A673 (cell line): Measurements from ENCODE around the gene RELL1. TPM values are rescaled to one million over a fixed set of nuclear protein-coding genes. Genes with fewer than 3 reads are reported as not detected.

Source experiments
- BruUV-seq: library from RNA; stranded (reverse); fragments of 400-500 nt; replicated peaks from 2 replicates; lab custom pipeline; 2021; lab: Mats Ljungman, UMichigan
- CTCF ChIA-PET: fragments of 300-600 bp; sonication (Branson Sonifier 250); formaldehyde crosslinking; loops from one replicate; lab custom pipeline; 2022; ENCODE audit warnings: antibody characterized with exemption; lab: Charles Lee
- POLR2A ChIA-PET: fragments of 300-600 bp; sonication (Branson Sonifier 250); formaldehyde crosslinking; loops from one replicate; lab custom pipeline; 2022; ENCODE audit warnings: antibody characterized with exemption; ENCODE audit not compliant: low non-redundant PET; lab: Charles Lee
- DNase-seq: peaks from one replicate; pipeline ENCODE4 v3.0.0-alpha.2; 2015; ENCODE audit warnings: low spot score
- H3K27ac ChIP-seq: fragments of 200-600 bp; sonication (generic); 2 replicates; pipeline ENCODE4 v1.5.1; 2016; ENCODE audit warnings: mixed run types, low read depth, mild to moderate bottlenecking, mixed read lengths, antibody characterized with exemption, low read length; ENCODE audit not compliant: poor library complexity, severe bottlenecking
- H3K27me3 ChIP-seq: fragments of 200-600 bp; sonication (generic); replicated peaks from 2 replicates; pipeline ENCODE4 v1.6.1; 2017; ENCODE audit warnings: mixed run types, low read depth, mild to moderate bottlenecking, mixed read lengths, antibody characterized with exemption, low read length; ENCODE audit not compliant: insufficient read depth, poor library complexity
- H3K36me3 ChIP-seq: fragments of 200-600 bp; sonication (generic); 2 replicates; pipeline ENCODE4 v1.6.1; 2016; ENCODE audit warnings: mixed run types, mild to moderate bottlenecking, mixed read lengths, antibody characterized with exemption, low read length; ENCODE audit not compliant: insufficient read depth, poor library complexity, severe bottlenecking
- H3K4me1 ChIP-seq: fragments of 200-600 bp; sonication (generic); 2 replicates; pipeline ENCODE4 v1.6.1; 2017; ENCODE audit warnings: mixed run types, mild to moderate bottlenecking, mixed read lengths, antibody characterized with exemption, low read length; ENCODE audit not compliant: insufficient read depth, poor library complexity, severe bottlenecking
- H3K4me3 ChIP-seq: fragments of 200-600 bp; sonication (generic); 2 replicates; pipeline ENCODE4 v1.5.1; 2016; ENCODE audit warnings: low read depth, mixed run types, mild to moderate bottlenecking, mixed read lengths, low read length; ENCODE audit not compliant: poor library complexity, severe bottlenecking
- H3K9me3 ChIP-seq: fragments of 200-600 bp; sonication (generic); 2 replicates; pipeline ENCODE4 v1.6.1; 2016; ENCODE audit warnings: mixed run types, low read depth, mild to moderate bottlenecking, mixed read lengths, antibody characterized with exemption, low read length; ENCODE audit not compliant: poor library complexity, severe bottlenecking
- CTCF ChIP-seq: fragments of 300-800, 200-600 bp; sonication (generic); conservative IDR thresholded peaks from 2 replicates; pipeline ENCODE4 v1.5.1; 2017; ENCODE audit warnings: low read depth, mild to moderate bottlenecking, antibody characterized with exemption, low read length, moderate library complexity, mixed read lengths
- EZH2 ChIP-seq: fragments of 200-600 bp; sonication (generic); IDR thresholded peaks from 2 replicates; pipeline ENCODE4 v1.6.1; 2017; ENCODE audit warnings: borderline replicate concordance, low read depth, mild to moderate bottlenecking, mixed read lengths, antibody characterized with exemption, low read length; ENCODE audit not compliant: poor library complexity, severe bottlenecking
- intact Hi-C: fragments of 100-400 bp; cut with micrococcal nuclease; formaldehyde crosslinking; loops from one replicate; pipeline ENCODE4 v1.10.0; 2022; ENCODE audit not compliant: unreplicated experiment
- total RNA-seq: library from RNA; stranded (reverse); gene quantifications from 2 replicates; pipeline ENCODE4 v1.2.3, GENCODE V29; 2021

Gene RELL1
- total RNA-seq, 1 experiment from 2014 or later: 6.0 TPM

GRCh38 chr4:37664696-37665095, 21.5 kb downstream of the RELL1 start:
- no peak overlapping the region for H3K27ac ChIP-seq
- POLR2A ChIA-PET: no interaction called here
- H3K27me3 ChIP-seq: no peaks in the 10 kb centered on the region
- H3K4me3 ChIP-seq: no peak overlapping the region
- H3K9me3 ChIP-seq: no peaks in the 10 kb centered on the region
- no peaks in the 10 kb centered on the region for H3K36me3 ChIP-seq
- TF ChIP-seq EZH2 (no peak), CTCF (no peak)
- intact Hi-C loops: no loop called here
- CTCF ChIA-PET: no interaction called here
- no TSS peak for BruUV-seq
- no peak for DNase-seq
- peaks cover 10% of the 10 kb centered on the region for H3K4me1 ChIP-seq

- TF ChIP-seq EZH2: no peak
- no peak for TF ChIP-seq CTCF
- DNase-seq: no peak
- POLR2A ChIA-PET: no interaction called here
- H3K27me3 ChIP-seq: no peaks in the 10 kb centered on the region
- no peak overlapping the region for H3K27ac ChIP-seq
- no peaks in the 10 kb centered on the region for H3K9me3 ChIP-seq
- CTCF ChIA-PET: no interaction called here
- H3K4me1 ChIP-seq: peaks cover 10% of the 10 kb centered on the region
- BruUV-seq: no TSS peak
- H3K4me3 ChIP-seq: no peak overlapping the region
- intact Hi-C loops: no loop called here
- H3K36me3 ChIP-seq: no peaks in the 10 kb centered on the region
These were observed 22.6 kb downstream of the RELL1 start for GRCh38 chr4:37663552-37663951.

- H3K4me1 ChIP-seq: peaks cover 10% of the 10 kb centered on the region
- no peak overlapping the region for H3K4me3 ChIP-seq
- H3K27ac ChIP-seq: no peak overlapping the region
- ChIA-PET POLR2A (no interaction called here), CTCF (no interaction called here)
- H3K9me3 ChIP-seq: no peaks in the 10 kb centered on the region
- no peak for DNase-seq
- H3K27me3 ChIP-seq: no peaks in the 10 kb centered on the region
- TF ChIP-seq CTCF: no peak
- no peak for TF ChIP-seq EZH2
- no peaks in the 10 kb centered on the region for H3K36me3 ChIP-seq
- no TSS peak for BruUV-seq
- intact Hi-C loops: no loop called here
These were observed 23.2 kb downstream of the RELL1 start for GRCh38 chr4:37662861-37663390.
